ENCODE results near the gene FXYD1. TPM values are rescaled to one million over a fixed set of nuclear protein-coding genes. Genes with fewer than 3 reads are reported as not detected.

FXYD1 gene
- total RNA-seq, 1 donor from 2014 or later = not detected

Other genes starting within 250 kb of the FXYD1 start
- 5.2 and 7.3 TPM in 2 replicates for gene ZNF30, start 211.9 kb upstream of the FXYD1 start, total RNA-seq
- gene ZNF792, start 174.6 kb upstream of the FXYD1 start, total RNA-seq = 55.2 and 57.2 TPM in 2 replicates
- 48.5 and 56.0 TPM in 2 replicates for gene GRAMD1A, start 138.5 kb upstream of the FXYD1 start, total RNA-seq
- 6.5 and 15.9 TPM in 2 replicates for gene SCN1B, start 108.4 kb upstream of the FXYD1 start, total RNA-seq
- 0.09 and 0.17 TPM in 2 replicates for gene HPN, start 97.1 kb upstream of the FXYD1 start, total RNA-seq
- 0.68 TPM in 1 of 2 replicates, not detected in the other for gene FXYD3, start 23.0 kb upstream of the FXYD1 start, total RNA-seq
- gene LGI4, start 3.8 kb upstream of the FXYD1 start, total RNA-seq = 0.34 TPM in 1 of 2 replicates, not detected in the other
- not detected in 2 replicates for gene FXYD7, start 4.4 kb downstream of the FXYD1 start, total RNA-seq
- gene FXYD5, start 15.9 kb downstream of the FXYD1 start, total RNA-seq = 17.2 and 19.3 TPM in 2 replicates
- not detected in 2 replicates for gene FAM187B, start 89.9 kb downstream of the FXYD1 start, total RNA-seq
- 0.56 and 2.0 TPM in 2 replicates for gene LSR, start 110.2 kb downstream of the FXYD1 start, total RNA-seq
- 47.5 and 58.2 TPM in 2 replicates for gene USF2, start 130.1 kb downstream of the FXYD1 start, total RNA-seq
- under 0.01 TPM in 1 of 2 replicates, not detected in the other for gene HAMP, start 143.7 kb downstream of the FXYD1 start, total RNA-seq
- gene MAG, start 153.3 kb downstream of the FXYD1 start, total RNA-seq = not detected in 2 replicates
- 0.34 and 0.37 TPM in 2 replicates for gene CD22, start 190.4 kb downstream of the FXYD1 start, total RNA-seq
- not detected in 2 replicates for gene FFAR1, start 209.1 kb downstream of the FXYD1 start, total RNA-seq
- under 0.01 TPM in 1 of 2 replicates, not detected in the other for gene FFAR3, start 219.6 kb downstream of the FXYD1 start, total RNA-seq
- gene GPR42, start 232.2 kb downstream of the FXYD1 start, total RNA-seq = not detected in 2 replicates

All from dermis blood vessel endothelial cell (primary cell).